ENCODE results near the gene LY6G6C.

GRCh38 chr6:31762356-31762755, 40.8 kb upstream of the LY6G6C start, which contains the start of gene SAPCD1:
- TF ChIP-seq CTCF (conservative IDR thresholded peaks at IDR 0.05) = no peak
- no peak for TF ChIP-seq EZH2 (IDR thresholded peaks at IDR 0.05; ENCODE audit: low read depth)

All from PC-9 (cell line).